Measurements from ENCODE around the gene RIC8A.

Gene RIC8A

GRCh38 chr11:204587-205109 is 2.9 kb upstream of the RIC8A start:
- no peak for FAIRE-seq

GRCh38 chr11:205221-206001 is 2.1 kb upstream of the RIC8A start:
- no peak for FAIRE-seq

GRCh38 chr11:206002-206384 is 1.5 kb upstream of the RIC8A start:
- FAIRE-seq: no peak

GRCh38 chr11:206526-207207 is 841 bp upstream of the RIC8A start:
- no peak for FAIRE-seq

- FAIRE-seq: no peak
Observed at GRCh38 chr11:207863-208180, 314 bp downstream of the RIC8A start.

- no peak for FAIRE-seq
Observed at GRCh38 chr11:208181-208916, 841 bp downstream of the RIC8A start.

GRCh38 chr11:208917-209260 is 1.4 kb downstream of the RIC8A start:
- FAIRE-seq: no peak

GRCh38 chr11:209275-210121 is 2.0 kb downstream of the RIC8A start:
- no peak for FAIRE-seq

GRCh38 chr11:210122-210802 is 2.8 kb downstream of the RIC8A start:
- FAIRE-seq: no peak

GRCh38 chr11:210803-211180 is 3.3 kb downstream of the RIC8A start:
- no peak for FAIRE-seq

GRCh38 chr11:211295-211694 is 3.8 kb downstream of the RIC8A start:
- FAIRE-seq: no peak

- no peak for FAIRE-seq
Observed at GRCh38 chr11:211741-212140, 4.2 kb downstream of the RIC8A start.

GRCh38 chr11:212150-213100 is 4.9 kb downstream of the RIC8A start:
- no peak for FAIRE-seq

- FAIRE-seq: no peak
Observed at GRCh38 chr11:213111-213510, 5.6 kb downstream of the RIC8A start.

GRCh38 chr11:214083-214482 is 6.6 kb downstream of the RIC8A start:
- no peak for FAIRE-seq

GRCh38 chr11:215581-216037 is 8.1 kb downstream of the RIC8A start:
- no peak for FAIRE-seq

- no peak for FAIRE-seq
Observed at GRCh38 chr11:216081-216974, 8.8 kb downstream of the RIC8A start.

- no peak for FAIRE-seq
Observed at GRCh38 chr11:217704-218103, 10.2 kb downstream of the RIC8A start.

- FAIRE-seq: no peak
Observed at GRCh38 chr11:218815-219593, 11.5 kb downstream of the RIC8A start.

Measured in endometrium (tissue), 2 donors.